Fibroblast of the conjunctiva (primary cell): ENCODE results near the gene HERC6.
"Not testable (repeated sequence)": the region's sequence is repeated elsewhere in the genome, so short reads cannot be mapped to it uniquely, and the experiment has no call there.

ENCODE experiments used
- DNase-seq: peaks from one replicate; pipeline ENCODE4 v3.0.0-alpha.2; 2010; ENCODE audit warnings: low read depth

The HERC6 gene

GRCh38 chr4:88446124-88446523 lies 67.5 kb downstream of the HERC6 start:
- DNase-seq = no peak

GRCh38 chr4:88447371-88448095 lies 68.9 kb downstream of the HERC6 start:
- DNase-seq = no peak

GRCh38 chr4:88448211-88448765 lies 69.6 kb downstream of the HERC6 start:
- DNase-seq = not testable (repeated sequence)

GRCh38 chr4:88448889-88449288 lies 70.2 kb downstream of the HERC6 start:
- DNase-seq = no peak

GRCh38 chr4:88449290-88449689 lies 70.6 kb downstream of the HERC6 start:
- no peak for DNase-seq

DNA sequence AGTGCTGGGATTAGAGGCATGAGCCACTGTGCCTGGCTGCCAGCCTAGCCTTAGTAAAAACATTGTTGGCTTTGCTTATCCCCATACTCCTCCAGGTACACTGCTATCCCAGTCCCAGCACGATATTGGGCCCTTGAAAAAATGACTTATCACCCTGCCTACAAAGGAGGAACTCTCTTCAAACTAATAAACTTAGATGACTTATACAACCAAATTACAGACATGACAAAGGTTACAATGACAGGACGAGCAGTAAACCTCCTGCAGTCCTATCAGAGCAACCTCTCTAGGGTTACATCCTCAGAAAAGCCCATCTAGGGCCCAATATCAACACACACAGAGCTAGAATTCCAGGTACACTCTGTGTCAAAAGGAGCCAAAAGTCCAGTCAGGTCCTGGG lies 72.6 kb downstream of the HERC6 start:
- DNase-seq = no peak

GRCh38 chr4:88452912-88453311 lies 74.3 kb downstream of the HERC6 start:
- DNase-seq = no peak

GRCh38 chr4:88456670-88457306 lies 78.1 kb downstream of the HERC6 start, which contains the start of gene HERC5:
TSS of gene HERC5 (plus strand) at chr4:88457119. CDS start at chr4:88457270, 151 bp downstream.
- DNase-seq = peak; percentile 80

GRCh38 chr4:88457307-88458103 lies 78.9 kb downstream of the HERC6 start:
- no peak for DNase-seq

DNA sequence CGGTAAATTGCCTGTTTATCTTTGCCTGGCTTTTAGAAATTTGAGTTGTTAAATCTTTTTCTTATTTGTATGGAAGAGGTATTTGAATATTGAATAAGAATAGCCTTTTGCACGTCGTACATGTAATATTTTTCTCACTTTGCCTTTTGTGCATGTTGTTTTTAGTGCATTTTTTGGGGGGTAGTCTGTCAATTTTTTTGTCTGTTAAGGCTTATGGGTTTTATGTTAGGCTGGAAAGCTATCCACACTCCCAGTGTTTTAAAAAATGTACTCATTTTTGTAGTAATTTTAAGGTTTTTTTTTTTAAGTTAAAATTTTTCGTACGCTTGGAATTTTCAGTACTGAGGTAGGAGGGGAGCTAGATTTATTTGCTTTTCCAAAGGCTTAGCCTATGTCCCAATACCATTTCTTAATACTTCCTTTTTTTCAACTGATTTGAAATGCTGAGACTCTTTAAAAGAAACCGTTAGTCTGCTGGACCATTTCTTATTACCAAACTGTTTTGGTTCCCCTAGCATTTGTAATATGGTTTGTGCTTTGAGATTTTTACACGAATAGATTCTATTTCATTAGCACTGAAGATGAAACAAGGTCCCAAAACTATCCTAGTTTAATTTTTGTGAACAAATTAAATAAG lies 79.6 kb downstream of the HERC6 start:
- no peak for DNase-seq

- no peak for DNase-seq
These were observed 87.1 kb downstream of the HERC6 start for GRCh38 chr4:88465653-88466192.

- DNase-seq = no peak
These were observed 88.7 kb downstream of the HERC6 start for GRCh38 chr4:88467392-88467791.

DNA sequence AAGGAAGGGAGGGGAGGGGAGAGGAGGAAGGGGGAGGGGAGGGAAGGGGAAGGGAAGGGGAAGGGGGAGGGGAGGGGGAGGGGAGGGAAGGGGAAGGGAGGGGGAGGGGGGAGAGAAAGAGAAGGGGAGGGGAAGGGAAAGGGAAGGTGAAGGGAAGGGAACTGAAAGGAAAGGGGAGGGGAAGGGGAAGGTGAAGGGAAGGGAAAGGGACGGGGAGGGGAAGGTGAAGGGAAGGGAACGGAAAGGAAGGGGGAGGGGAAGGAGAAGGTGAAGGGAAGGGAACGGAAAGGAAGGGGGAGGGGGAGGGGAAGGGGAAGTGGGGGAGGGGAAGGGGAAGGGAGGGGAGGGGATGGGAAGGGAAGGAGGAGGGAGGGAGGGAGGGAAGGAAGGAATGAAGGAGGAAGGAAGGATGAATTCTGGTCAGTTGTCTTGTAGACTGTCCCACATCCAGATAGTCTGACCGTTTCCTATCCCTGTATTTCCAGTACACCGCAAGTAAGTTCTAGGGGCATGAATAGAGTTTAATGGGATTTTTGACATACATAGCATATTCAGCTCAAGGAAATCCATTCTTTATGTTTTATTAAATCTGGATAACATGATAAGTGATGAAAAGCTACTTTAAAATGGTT lies 98.7 kb downstream of the HERC6 start:
- no peak for DNase-seq

DNA sequence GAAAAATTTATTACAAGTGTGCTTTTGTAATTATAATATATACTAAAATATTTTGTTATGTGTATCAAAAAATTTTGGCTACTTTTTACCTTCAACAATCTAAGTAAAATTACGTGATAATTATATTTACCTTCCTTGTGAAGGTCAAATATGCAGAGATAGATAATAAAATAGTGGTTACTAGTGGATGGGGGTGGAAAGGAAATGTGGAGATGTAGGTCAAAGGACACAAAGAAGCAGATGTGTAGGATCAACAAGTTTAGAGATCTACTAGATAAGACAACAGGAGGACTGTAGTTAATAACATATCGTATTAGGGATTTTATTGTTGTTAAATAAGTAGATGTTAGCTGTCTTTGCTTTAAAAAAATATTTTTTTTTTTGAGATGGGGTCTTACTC lies 99.6 kb downstream of the HERC6 start:
- DNase-seq = no peak

DNA sequence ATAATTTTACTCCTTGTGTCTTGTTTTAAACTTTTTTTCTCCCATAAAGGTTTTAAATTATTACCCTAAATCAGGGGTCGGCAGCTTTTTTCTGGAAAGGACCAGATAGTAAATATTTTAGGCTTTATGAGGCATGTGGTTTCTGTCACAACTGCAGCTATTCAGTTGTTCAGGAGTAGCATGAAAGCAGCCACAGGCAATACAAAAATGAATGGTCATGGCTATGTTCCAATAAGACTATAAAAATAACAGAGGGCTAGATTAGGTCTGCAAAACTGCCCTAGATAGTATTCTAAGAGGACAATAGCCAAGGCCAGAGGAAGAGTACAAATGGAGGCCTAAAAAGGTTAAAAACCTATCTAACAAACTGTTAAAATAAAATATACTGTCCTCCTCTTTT lies 102.9 kb downstream of the HERC6 start:
- no peak for DNase-seq

GRCh38 chr4:88489100-88489761 lies 110.6 kb downstream of the HERC6 start:
- no peak for DNase-seq
